Muscle layer of duodenum (tissue), 2 donors: Measurements from ENCODE around the gene SMIM1.

ENCODE experiments used
- H3K27ac ChIP-seq: one replicate; pipeline ENCODE4 v1.7.0; 2013; ENCODE audit warnings: mild to moderate bottlenecking, low read length
- H3K27me3 ChIP-seq: one replicate; pipeline ENCODE4 v1.7.0; 2013; ENCODE audit warnings: low read depth, mild to moderate bottlenecking, control low read depth, low read length
- H3K36me3 ChIP-seq, 2 donors: one replicate each; pipeline ENCODE4 v1.7.0; 2013; ENCODE audit warnings: low read length in 2 of 2, control low read depth in 1 of 2, mild to moderate bottlenecking in 1 of 2; ENCODE audit not compliant: insufficient read depth in 2 of 2, control insufficient read depth in 1 of 2
- H3K4me1 ChIP-seq, 2 donors: one replicate each; pipeline ENCODE4 v1.7.0; 2013; ENCODE audit warnings: low read length in 2 of 2, mild to moderate bottlenecking in 2 of 2, control low read depth in 1 of 2, moderate library complexity in 1 of 2; ENCODE audit not compliant: insufficient read depth in 2 of 2, control insufficient read depth in 1 of 2
- H3K4me3 ChIP-seq, 2 donors: one replicate each; pipeline ENCODE4 v1.7.0; 2013; ENCODE audit warnings: low read length in 2 of 2, low read depth in 1 of 2, mild to moderate bottlenecking in 1 of 2
- H3K9me3 ChIP-seq, 2 donors: one replicate each; pipeline ENCODE4 v1.7.0; 2013; ENCODE audit warnings: low read length in 2 of 2, control low read depth in 1 of 2, mild to moderate bottlenecking in 1 of 2; ENCODE audit not compliant: control insufficient read depth in 1 of 2
- donor health status: healthy.

Gene SMIM1

DNA sequence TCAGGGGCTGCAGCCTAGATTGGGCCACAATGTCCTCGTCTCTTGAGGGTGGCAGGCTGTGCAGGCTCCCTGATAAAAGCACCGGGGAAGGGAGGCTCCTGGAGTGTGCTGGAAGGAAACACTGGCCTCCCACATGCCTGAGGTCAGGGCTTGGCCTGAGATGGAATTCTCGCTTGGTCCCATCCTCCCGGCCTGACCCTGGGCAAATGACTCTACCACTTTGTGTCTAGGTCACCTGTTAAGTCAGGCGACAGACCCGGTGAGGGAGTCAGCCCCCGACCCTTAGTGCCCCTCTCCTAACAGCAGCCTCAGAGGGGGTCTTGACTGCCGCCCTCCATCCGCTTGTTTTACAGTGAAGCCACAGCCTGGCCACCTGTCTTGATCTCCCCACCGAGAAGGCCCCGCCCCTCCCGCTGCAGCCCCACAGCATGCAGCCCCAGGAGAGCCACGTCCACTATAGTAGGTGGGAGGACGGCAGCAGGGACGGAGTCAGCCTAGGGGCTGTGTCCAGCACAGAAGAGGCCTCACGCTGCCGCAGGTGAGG, 2.5 kb downstream of the SMIM1 start:
- Histone ChIP-seq H3K4me3 (no peak overlapping the region), H3K27me3 (no peaks in the 10 kb centered on the region), H3K9me3 (no peaks in the 10 kb centered on the region), H3K27ac (no peak overlapping the region), H3K4me1 (peaks cover 0 to 24% of the 10 kb centered on the region in 2 donors), H3K36me3 (peaks cover 5 to 23% of the 10 kb centered on the region in 2 donors)

DNA sequence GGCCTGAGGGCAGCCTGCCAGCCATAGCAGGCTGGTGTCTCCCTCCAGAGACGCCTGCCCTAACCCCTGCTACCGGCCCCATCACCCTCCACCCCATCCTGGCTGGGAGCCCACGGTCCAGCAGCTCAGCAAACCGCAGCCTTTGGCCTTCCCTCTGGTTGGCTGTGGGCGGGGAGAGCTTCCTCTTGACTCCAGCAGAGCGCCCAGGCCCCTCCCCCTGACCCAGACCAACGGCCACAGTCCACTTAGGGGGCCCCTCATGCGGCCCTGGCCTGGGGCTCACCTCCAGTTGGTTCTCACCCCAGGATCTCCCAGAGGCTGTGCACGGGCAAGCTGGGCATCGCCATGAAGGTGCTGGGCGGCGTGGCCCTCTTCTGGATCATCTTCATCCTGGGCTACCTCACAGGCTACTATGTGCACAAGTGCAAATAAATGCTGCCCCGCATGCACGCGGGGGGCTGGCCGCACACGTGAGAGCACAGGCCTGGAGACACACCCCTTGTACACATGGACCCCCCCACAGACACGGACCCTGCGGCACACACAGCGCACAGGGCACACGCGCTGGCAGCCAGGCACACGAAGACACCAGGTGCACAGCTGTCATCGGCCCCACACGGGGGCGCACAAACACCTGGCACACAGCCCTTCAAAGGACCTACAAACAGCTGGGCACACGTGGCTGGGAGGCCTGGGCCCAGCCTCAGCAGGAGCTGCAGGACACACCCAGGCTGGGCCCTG, 3.1 kb downstream of the SMIM1 start:
- Histone ChIP-seq H3K36me3 (peaks cover 8 to 30% of the 10 kb centered on the region in 2 donors), H3K4me1 (peaks cover 0 to 24% of the 10 kb centered on the region in 2 donors), H3K27ac (no peak overlapping the region), H3K9me3 (no peaks in the 10 kb centered on the region), H3K4me3 (no peak overlapping the region), H3K27me3 (no peaks in the 10 kb centered on the region)

DNA sequence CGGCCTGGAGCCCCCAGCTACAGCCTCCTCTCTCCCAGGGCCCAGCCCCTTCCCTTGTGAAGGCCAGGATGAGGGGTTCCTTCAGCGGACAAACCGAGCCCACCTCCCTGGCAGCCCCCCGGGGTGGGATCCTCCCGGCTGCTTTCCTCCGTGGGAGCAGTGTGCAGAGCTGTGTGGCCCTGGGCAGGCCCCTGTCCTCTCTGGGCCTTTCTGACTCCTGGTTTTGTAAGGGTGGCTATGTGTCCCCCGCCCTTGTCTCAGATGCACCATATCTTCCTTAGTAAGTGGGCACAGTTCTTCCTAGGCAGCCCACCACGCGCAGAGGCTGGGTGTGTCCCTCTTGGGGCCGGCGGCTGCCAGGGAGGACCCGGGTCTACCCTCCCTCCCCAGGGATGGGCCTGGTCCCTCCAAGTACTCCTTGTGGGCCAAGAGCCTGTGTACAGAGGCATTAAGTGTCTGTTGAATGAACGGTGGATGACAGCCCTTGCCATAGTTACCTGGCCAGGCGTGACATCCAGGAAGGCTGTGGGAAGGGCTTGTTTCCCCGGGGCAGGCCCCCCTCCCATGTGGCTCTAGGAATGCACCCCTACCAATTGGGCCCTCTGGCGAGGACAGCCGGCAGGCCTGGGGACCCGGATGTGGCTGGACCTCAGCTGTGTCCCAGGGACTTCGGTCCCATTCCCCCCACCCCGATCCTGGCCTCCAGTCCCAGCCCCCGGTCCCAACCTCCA, 3.8 kb downstream of the SMIM1 start:
- H3K27ac ChIP-seq, result no peak overlapping the region
- H3K4me3 ChIP-seq, result no peak overlapping the region
- H3K36me3 ChIP-seq, result peaks cover 13 to 37% of the 10 kb centered on the region in 2 donors
- no peaks in the 10 kb centered on the region for H3K9me3 ChIP-seq
- peaks cover 0 to 18% of the 10 kb centered on the region in 2 donors for H3K4me1 ChIP-seq
- no peaks in the 10 kb centered on the region for H3K27me3 ChIP-seq

DNA sequence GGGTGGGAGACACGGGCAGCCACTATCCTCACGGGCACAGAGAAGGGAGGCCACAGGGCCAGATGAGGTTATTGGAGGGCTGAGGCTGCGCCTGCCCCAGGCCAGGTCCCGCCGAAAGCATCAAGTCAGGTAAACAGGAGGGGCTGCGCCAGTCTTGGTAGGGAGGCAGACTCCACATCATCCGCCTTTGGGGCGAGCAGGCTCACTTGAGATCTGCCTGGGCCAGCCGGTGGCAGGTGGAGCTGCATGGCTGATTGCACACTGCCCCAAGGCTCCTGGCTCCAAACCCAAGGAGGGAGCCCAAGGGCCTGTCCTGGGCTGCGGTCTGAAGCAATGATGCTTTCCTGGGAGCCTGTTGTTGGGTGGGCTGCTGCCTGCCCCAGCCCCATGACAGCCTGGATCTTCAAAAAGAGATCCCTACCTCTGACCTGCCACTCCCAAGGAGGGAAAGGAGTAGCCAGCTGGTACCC, 4.6 kb downstream of the SMIM1 start:
- Histone ChIP-seq H3K27ac (no peak overlapping the region), H3K4me3 (no peak overlapping the region), H3K4me1 (peaks cover 0 to 13% of the 10 kb centered on the region in 2 donors), H3K36me3 (peaks cover 20 to 44% of the 10 kb centered on the region in 2 donors), H3K9me3 (no peaks in the 10 kb centered on the region), H3K27me3 (no peaks in the 10 kb centered on the region)

DNA sequence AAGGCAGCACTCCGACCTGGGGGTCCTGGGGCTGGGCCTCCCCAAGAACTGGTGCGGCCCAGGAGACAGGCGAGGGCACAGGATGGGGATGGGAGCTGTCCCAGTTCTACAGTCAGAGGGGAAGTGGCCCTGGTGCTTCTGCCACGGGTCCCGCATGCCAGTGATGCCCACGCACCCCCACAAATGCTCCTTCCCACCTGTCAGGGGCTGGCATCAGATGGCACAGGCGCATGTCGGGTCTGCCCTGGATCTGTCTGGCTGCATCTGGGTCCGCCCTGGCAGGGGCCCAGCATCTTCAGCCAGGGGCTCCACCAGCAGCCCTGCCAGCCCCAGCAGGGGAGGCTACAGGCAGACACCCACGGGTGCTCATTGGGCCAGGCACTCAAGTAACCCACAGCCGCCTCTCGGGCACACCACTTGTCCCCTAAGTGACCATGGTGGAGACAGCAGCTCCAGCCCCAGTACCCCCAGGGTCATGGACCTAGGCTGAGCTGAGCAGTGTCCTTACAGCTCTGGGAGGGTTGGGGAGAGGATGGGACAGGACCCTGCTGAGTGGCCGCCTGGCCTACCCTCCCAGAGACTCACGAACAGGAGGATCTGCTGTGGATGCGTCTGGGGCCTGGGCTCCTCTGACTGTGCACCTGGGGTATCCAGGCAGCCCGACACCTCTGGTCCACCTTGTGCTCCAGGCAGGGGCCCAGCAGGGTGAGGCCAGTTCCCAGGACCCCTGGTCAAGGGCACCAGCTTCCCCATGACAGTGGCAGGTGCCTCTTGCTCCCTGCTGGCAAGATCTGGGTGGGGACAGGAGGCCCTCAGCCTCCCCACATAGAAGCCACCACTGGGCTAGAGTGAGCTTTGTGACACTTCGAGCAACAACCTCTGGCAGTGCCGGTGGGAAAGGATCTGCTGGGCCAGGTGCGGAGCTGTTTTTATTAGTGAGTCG, 5.4 kb downstream of the SMIM1 start:
- H3K27me3 ChIP-seq, result no peaks in the 10 kb centered on the region
- H3K9me3 ChIP-seq, result no peaks in the 10 kb centered on the region
- peaks cover 27 to 52% of the 10 kb centered on the region in 2 donors for H3K36me3 ChIP-seq
- no peak overlapping the region for H3K4me3 ChIP-seq
- no peak overlapping the region for H3K27ac ChIP-seq
- peaks cover 0 to 13% of the 10 kb centered on the region in 2 donors for H3K4me1 ChIP-seq

DNA sequence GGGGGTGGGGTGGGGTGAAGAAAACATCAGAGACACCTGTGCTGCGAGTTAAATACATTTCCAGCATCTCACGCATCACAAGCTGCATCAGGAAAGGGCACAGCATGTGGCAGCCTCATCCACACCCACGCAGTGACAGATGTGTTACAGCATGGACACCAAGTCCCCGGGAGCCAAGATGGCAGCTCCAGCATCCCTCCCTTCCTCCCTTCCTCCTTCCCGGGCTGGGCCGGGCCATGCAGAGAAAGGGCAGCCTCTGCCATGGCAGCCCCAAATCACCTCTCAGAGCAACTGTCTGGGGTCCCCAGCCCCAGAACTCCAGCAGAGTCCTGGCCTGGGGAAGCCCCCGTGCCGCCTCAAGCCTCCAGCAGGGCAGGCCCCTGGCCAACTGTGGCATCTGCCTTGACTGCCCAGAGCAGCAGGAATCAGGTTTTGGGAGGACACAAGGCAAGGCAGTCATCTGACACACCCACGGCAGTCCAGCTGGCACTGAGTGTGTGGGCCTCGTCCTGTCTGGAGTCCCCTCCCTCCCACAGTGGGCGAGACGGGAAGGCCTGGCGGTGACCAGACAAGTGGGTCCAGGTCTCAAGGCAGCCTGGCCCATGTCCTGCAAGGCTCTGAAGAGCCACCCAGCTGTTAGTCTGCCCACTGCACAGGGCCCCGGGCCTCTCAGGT, 6.2 kb downstream of the SMIM1 start:
- Histone ChIP-seq H3K27me3 (no peaks in the 10 kb centered on the region), H3K27ac (no peak overlapping the region), H3K36me3 (peaks cover 27 to 59% of the 10 kb centered on the region in 2 donors), H3K4me1 (peaks cover 0 to 13% of the 10 kb centered on the region in 2 donors), H3K4me3 (no peak overlapping the region), H3K9me3 (no peaks in the 10 kb centered on the region)

DNA sequence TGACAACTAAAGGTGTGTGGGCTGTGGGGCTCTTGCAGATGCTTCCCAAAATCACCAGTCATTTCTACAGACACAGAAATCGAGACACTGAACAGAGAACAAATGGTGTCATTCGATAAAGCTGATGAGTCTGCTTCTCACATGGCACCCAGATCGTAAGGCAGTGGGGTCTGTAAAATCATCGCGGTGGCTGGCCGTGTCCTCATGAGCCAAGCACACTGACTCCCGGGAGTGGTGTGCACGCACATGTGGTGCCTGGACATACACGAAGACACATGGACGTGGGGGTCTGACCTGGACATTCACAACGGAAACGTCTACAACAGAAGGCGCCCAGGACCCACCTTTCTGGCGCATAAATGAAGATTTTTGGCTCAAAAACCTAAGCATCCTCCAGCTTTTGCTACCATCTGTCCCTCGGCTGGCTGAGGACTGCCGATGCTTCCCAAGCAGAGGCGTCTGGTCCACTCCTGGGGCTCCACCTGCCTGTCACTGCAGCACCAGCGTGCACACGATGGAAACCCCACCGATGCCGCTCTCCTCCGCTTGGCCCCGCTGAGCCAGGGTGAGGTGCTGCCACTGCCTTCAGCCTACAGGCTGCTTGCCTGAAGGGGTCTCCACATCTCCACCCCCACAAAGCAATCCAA, 6.8 kb downstream of the SMIM1 start:
- H3K9me3 ChIP-seq, result no peaks in the 10 kb centered on the region
- H3K36me3 ChIP-seq, result peaks cover 27 to 66% of the 10 kb centered on the region in 2 donors
- H3K4me1 ChIP-seq, result peaks cover 0 to 13% of the 10 kb centered on the region in 2 donors
- no peaks in the 10 kb centered on the region for H3K27me3 ChIP-seq
- no peak overlapping the region for H3K4me3 ChIP-seq
- H3K27ac ChIP-seq, result no peak overlapping the region

DNA sequence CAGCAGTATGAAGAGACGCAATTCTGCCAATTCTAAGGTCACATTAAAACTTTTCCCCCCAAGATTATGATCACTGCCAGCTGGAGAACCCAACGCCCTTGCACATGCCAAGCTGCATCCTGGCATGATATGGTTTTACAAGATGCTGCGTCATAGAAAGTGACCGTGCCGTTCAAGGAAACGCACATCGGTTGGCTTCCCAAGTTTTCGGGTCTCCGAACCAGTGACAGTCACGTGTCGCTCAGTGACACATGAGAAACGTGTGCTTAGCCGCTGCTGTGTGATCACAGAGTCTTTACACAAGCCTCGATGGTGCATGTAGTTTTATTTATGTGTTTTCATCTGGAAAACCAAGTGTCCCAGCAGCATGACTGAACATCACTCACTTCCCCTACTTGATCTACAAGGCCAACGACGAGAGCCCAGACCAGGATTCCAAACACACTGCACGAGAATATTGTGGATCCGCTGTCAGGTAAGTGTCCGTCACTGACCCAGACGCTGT, 7.4 kb downstream of the SMIM1 start:
- H3K27me3 ChIP-seq, result no peaks in the 10 kb centered on the region
- H3K4me1 ChIP-seq, result peaks cover 0 to 13% of the 10 kb centered on the region in 2 donors
- no peak overlapping the region for H3K27ac ChIP-seq
- no peaks in the 10 kb centered on the region for H3K9me3 ChIP-seq
- H3K36me3 ChIP-seq, result peaks cover 27 to 72% of the 10 kb centered on the region in 2 donors
- no peak overlapping the region for H3K4me3 ChIP-seq

DNA sequence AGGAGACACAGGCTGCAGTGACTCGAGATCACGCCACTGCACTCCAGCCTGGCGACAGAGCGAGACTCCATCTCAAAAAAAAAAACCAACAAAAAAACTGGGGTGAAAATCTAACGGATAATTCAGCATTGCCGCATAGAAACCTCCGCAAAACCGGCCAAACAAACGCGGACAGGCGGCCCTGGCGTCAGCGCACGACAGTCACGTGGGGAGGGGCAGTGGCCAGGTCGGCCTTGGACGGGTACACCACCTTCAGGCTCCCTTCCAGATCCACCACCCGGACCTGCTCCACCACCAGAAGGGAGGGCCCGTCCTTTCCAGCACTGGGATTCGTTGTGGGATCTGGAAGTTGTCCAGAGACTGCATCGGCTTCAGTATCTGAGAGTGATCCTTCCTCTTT, 8.4 kb downstream of the SMIM1 start:
- H3K27ac ChIP-seq, result no peak overlapping the region
- H3K27me3 ChIP-seq, result no peaks in the 10 kb centered on the region
- H3K4me3 ChIP-seq, result no peak overlapping the region
- no peaks in the 10 kb centered on the region for H3K9me3 ChIP-seq
- peaks cover 27 to 81% of the 10 kb centered on the region in 2 donors for H3K36me3 ChIP-seq
- H3K4me1 ChIP-seq, result peaks cover 0 to 3% of the 10 kb centered on the region in 2 donors
